ENCODE measurements around the gene KMT2C. TPM values are rescaled to one million over a fixed set of nuclear protein-coding genes. Genes with fewer than 3 reads are reported as not detected.

KMT2C gene
- total and polyA plus RNA-seq, 2 of the 8 experiments (the other 6 are each of a cell fraction or from before 2014, with no cell fraction given), result 9.1 to 40.8 TPM

GRCh38 chr7:152180587-152180986, 255.2 kb downstream of the KMT2C start:
- peaks cover 18 to 60% (median 39%) of the 10 kb centered on the region in 4 experiments for H3K36me3 ChIP-seq (ENCODE audit: control insufficient read depth in 2 of 4, insufficient read depth in 4 of 4, low read length in 3 of 4)

More at GRCh38 chr7:152180587-152180986, 255.2 kb downstream of the KMT2C start:
- no peak overlapping the region for H2BK20ac ChIP-seq (ENCODE audit: low read length)
- H4K8ac ChIP-seq (ENCODE audit: extremely low read depth, insufficient read depth, low read length), result no peak overlapping the region; the same call in 1 of the 2 replicates
- H3K27me3 ChIP-seq (replicated peaks in 1 of 4; ENCODE audit: control insufficient read depth in 3 of 4, extremely low read depth in 1 of 4, insufficient read depth in 3 of 4, low read length in 3 of 4), result no peaks in the 10 kb centered on the region
- no peak overlapping the region for H3K4me2 ChIP-seq (ENCODE audit: insufficient read depth in 1 of 2, low read depth in 2 of 2, low read length in 2 of 2)
- no peaks in the 10 kb centered on the region for H3K79me1 ChIP-seq (ENCODE audit: low read depth, low read length)
- H2BK5ac ChIP-seq (ENCODE audit: low read depth, low read length), result no peak overlapping the region
- ChIA-PET CTCF (ENCODE audit: partially characterized antibody) (no interaction called here), POLR2A (ENCODE audit: partially characterized antibody) (no interaction called here)
- H2BK12ac ChIP-seq (ENCODE audit: low read depth, low read length), result no peak overlapping the region
- no peak overlapping the region for H4K91ac ChIP-seq (replicated peaks; ENCODE audit: insufficient read length, low read length)
- H3K23me2 ChIP-seq (ENCODE audit: low read depth, low read length), result no peaks in the 10 kb centered on the region
- H3K56ac ChIP-seq (replicated peaks; ENCODE audit: insufficient read length, low read depth, low read length), result no peak overlapping the region
- no peak overlapping the region for H2BK120ac ChIP-seq (replicated peaks; ENCODE audit: low read depth, low read length)
- H4K20me1 ChIP-seq (replicated peaks in 1 of 2; ENCODE audit: control insufficient read depth in 1 of 2, insufficient read depth in 2 of 2, low read length in 2 of 2), result no peaks in the 10 kb centered on the region
- H3K14ac ChIP-seq (ENCODE audit: insufficient read length), result no peak overlapping the region
- no peak overlapping the region for H2BK15ac ChIP-seq (ENCODE audit: low read length)
- DNase-seq (ENCODE audit: low read depth in 1 of 2, low spot score in 2 of 2) (no peak), FAIRE-seq (no peak)
- 100% methylated on average over 1 of the region's 1 CpG; no CpG with 5 or more reads in 1 of the 2 experiments for WGBS, 2 experiments (ENCODE audit: extremely low coverage in 1 of 2, insufficient coverage in 1 of 2, insufficient read length in 1 of 2, insufficient replicate concordance in 2 of 2, low coverage in 1 of 2, low lambda C conversion rate in 2 of 2, missing lambda C conversion rate in 1 of 2)
- H3K9ac ChIP-seq (replicated peaks in 1 of 4; ENCODE audit: extremely low read depth in 1 of 4, low read depth in 3 of 4, low read length in 3 of 4), result no peak overlapping the region
- H2AFZ ChIP-seq (ENCODE audit: low read length), result no peak overlapping the region
- no peaks in the 10 kb centered on the region for H3K79me2 ChIP-seq (ENCODE audit: control insufficient read depth in 1 of 2, insufficient read depth in 2 of 2, low read length in 2 of 2)
- TF ChIP-seq EZH2 (IDR thresholded peaks at IDR 0.05; ENCODE audit: low read depth, low read length, severe bottlenecking), result no peak
- no peak for TF ChIP-seq ZNF274 (IDR thresholded peaks at IDR 0.05; ENCODE audit: borderline replicate concordance, extremely low read depth, low read length)
- TF ChIP-seq TCF12 (IDR thresholded peaks at IDR 0.05; ENCODE audit: low read depth, low read length), result no peak
- TF ChIP-seq SUZ12 (IDR thresholded peaks at IDR 0.05; ENCODE audit: low read length), result no peak
- TF ChIP-seq POLR2A (IDR thresholded peaks at IDR 0.05; ENCODE audit: control extremely low read depth in 1 of 2, low read depth in 2 of 2, low read length in 2 of 2), result no peak
- TF ChIP-seq SP2 (IDR thresholded peaks at IDR 0.05; ENCODE audit: low read length), result no peak
- no peak for TF ChIP-seq KDM1A (IDR thresholded peaks at IDR 0.05; ENCODE audit: borderline replicate concordance, low read length)
- no peak for TF ChIP-seq CHD1 (IDR thresholded peaks at IDR 0.05; ENCODE audit: low read depth, low read length)
- H3K4ac ChIP-seq (replicated peaks; ENCODE audit: insufficient read length, low read depth, low read length), result no peak overlapping the region
- no peak overlapping the region for H3K27ac ChIP-seq (ENCODE audit: low read depth, low read length)
- no peak overlapping the region for H3K23ac ChIP-seq (ENCODE audit: insufficient read length)
- H3K9me3 ChIP-seq (ENCODE audit: insufficient read depth in 2 of 2, low read depth in 1 of 2, low read length in 1 of 2), result no peaks in the 10 kb centered on the region
- no peaks in the 10 kb centered on the region for H3K4me1 ChIP-seq (replicated peaks in 1 of 4; ENCODE audit: control insufficient read depth in 3 of 4, insufficient read depth in 4 of 4, low read length in 3 of 4)
- no peak overlapping the region for H2AK5ac ChIP-seq (ENCODE audit: low read depth, low read length)
- no peak overlapping the region for H3K18ac ChIP-seq (ENCODE audit: extremely low read depth, low read length)
- H3K4me3 ChIP-seq (ENCODE audit: extremely low read depth in 1 of 4, insufficient read depth in 2 of 4, low read depth in 3 of 4, low read length in 4 of 4), result no peak overlapping the region
- no peak overlapping the region for H4K5ac ChIP-seq (ENCODE audit: insufficient read length, low read depth, low read length)

Data from H1 (cell line).